ENCODE results near the gene BBOF1.
A peak's percentile ranks its signal among the peaks of the same experiment; 100 is the strongest.
"Not testable (repeated sequence)": the region's sequence is repeated elsewhere in the genome, so short reads cannot be mapped to it uniquely, and the experiment has no call there.

Gene BBOF1, protein sequence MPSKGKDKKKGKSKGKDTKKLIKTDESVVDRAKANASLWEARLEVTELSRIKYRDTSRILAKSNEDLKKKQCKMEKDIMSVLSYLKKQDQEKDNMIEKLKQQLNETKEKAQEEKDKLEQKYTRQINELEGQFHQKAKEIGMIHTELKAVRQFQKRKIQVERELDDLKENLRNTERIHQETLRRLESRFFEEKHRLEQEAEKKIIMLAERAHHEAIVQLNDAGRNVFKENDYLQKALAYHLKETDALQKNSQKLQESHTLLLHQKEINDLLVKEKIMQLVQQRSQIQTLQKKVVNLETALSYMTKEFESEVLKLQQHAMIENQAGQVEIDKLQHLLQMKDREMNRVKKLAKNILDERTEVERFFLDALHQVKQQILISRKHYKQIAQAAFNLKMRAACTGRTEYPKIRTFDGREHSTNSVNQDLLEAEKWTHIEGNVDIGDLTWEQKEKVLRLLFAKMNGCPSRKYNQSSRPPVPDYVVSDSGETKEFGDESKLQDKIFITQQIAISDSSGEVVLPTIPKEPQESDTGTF
- 3.4 reads per million, percentile 13 among the genes with 10 or more reads in this experiment for total RNA-seq

DNA sequence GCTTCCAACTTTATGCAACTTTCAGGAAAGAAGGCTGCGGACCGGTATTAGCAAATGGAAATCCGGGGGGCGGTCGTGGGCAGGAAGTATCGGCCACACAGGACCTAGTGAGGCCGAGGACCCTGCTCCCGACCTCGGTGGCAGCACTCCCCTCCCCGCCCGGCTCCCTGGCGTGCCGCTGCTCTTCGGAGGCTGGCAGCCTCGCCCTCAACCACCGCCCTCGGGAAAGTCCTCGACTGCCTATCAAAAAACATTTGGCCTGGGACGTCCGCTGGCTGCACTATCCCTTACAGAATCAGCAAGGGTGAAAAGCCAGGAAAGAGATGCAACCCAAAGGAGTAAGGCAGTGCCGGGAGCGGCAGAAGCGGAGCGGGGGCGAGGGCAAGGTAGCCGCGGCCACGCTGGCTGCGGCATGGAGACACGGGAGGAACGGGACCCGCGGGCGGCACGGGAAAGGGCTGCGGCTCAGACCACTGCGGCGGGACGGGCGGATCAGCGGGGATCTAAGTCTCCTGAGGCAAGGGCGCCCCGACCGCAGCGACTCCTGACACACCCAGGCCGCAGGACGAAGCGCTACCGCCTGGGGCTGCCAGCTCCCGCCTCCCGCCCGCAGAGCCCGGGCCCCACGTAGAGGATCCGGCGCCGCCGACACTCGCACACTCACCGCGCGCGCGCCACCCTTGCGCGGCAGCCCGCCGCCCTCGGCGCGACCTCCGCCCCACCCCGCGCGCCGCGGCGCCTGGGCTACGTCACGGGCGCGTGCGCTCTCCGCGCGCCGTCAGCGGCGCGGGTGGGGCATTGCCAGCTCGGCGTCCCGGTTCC lies at the start of gene BBOF1, which contains the start of gene ENTPD5:
TSS of gene BBOF1 (plus strand) at position 764 of the 822 bp plus-strand sequence. CDS start 130 bp downstream, outside the sequence.
TSS of gene ENTPD5 (minus strand) at position 703 of the 822 bp plus-strand sequence. CDS start 31,186 bp downstream, outside the sequence.
- DNase-seq: peak; percentile 79

DNA sequence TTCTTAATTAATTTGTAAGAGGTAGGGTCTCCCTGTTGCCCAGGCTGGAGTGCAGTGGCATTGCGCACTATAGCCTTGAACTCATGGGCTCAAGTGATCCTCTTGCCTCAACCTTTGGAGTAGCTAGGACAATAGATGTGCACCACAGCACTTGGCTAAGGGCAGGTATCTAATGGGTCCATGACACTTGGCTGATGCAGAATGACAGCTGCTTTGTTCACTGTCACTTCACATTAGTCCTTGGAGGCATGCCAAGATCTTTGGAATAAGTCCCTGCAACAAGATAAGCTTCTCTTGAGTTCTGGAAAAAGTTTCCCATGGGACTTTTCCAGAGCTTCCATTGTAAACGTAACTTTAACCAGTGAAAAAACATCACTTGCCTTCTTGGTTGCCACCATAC lies 45.7 kb upstream of the BBOF1 start:
- no peak for DNase-seq

DNA sequence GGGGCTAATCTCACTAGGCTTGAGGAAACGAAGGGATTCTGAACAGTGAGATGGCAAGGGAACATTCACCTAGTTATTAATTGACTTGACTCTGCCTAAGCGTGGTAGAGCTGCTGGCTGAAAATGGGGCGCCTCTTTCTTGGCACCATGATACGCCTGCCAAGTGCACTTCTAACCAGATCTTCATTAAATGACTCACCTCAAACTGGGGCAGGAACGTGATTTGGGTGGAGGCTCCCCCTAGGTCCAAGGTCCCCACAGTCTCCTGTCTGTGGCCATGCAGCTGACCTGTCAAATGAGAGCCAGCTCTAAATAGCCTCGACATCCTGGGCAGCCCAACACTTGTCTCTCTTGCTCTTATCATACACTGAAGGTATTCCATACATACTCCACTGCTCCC lies 43.0 kb upstream of the BBOF1 start:
- DNase-seq: no peak

DNA sequence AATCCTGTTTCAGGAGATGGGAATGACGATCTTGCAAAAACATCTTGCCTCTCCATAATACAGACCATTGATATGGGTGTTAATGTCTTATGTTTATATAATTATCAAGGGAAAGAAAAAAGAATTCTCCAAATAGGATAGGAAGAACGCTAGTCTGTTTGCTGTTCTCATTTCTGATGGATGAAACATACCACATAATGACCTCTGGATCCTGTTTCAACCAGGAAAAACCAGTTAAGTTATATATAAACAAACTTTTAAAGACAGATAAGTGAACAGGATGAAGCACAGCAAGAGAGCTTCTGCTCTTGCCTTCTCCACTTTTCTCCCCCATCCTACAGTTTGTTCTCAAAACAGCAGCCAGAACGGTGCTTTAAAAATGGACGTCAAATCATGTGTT lies 41.3 kb upstream of the BBOF1 start:
- DNase-seq: no peak

DNA sequence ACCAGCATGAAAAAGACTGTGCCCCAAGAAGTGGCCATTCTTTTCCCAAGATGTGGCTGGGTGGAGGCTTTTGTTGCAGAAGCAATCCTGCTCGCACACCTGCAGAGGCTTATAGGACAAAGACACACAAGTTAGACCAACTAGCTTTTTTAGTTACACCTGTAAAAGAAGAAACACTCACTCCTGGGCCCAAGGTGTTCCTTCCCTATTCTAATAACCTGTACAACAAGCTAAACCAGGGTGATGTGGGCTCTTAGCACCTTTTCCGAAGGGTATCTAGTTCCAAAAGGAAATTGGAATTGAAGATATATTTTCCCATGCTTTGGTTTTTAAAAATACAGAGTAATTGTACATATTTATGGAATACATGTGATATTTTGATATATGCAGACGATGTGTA lies 31.1 kb upstream of the BBOF1 start:
- no peak for DNase-seq

DNA sequence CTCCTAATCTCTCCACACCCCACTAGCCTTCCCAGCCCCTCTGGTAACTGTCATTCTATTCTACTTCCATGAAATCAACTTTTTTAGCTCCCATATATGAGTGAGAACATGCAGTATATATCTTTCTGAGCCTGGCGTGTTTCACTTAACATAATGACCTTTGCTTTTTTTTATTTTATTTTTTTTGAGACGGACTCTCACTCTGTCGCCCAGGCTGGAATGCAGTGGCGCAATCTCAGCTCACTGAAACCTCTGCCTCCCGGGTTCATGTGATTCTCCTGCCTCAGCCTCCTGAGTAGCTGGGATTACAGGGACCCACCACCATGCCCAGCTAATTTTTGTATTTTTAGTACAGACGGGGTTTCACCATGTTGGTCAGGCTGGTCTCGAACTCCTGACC lies 30.5 kb upstream of the BBOF1 start:
- not testable (repeated sequence) for DNase-seq

DNA sequence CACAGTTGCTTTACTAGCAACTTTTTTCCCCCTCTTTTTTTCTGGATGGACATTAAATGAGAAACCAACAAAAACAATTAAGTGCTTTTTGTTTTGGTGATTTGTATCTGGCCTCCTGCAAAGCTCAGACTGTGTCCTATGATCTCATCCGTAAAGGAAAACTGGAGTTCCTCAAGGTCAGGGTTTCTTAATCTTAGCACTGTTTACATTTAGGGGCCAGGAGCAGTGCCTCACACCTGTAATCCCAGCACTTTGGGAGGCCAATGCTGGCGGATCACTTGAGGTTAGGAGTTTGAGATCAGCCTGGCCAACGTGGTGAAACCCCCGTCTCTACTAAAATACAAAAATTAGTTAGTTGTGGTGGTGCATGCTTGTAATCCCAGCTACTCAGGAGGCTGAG lies 28.1 kb upstream of the BBOF1 start:
- no peak for DNase-seq

DNA sequence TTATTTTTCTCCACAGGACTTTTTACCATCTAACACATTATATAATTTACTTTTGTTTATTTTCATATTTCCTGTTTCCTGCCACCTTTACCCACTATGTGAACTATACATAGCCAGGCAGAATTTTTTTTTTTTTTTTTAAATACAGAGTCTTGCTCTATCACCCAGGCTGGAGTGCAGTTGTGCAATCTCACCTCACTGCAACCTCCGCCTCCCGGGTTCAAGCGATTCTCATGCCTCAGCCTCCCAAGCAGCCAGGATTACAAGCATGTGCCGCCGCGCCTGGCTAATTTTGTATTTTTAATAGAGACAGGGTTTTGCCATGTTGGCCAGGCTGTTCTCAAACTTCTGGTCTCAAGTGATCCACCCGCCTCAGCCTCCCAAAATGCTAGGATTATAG lies 24.2 kb upstream of the BBOF1 start:
- not testable (repeated sequence) for DNase-seq

DNA sequence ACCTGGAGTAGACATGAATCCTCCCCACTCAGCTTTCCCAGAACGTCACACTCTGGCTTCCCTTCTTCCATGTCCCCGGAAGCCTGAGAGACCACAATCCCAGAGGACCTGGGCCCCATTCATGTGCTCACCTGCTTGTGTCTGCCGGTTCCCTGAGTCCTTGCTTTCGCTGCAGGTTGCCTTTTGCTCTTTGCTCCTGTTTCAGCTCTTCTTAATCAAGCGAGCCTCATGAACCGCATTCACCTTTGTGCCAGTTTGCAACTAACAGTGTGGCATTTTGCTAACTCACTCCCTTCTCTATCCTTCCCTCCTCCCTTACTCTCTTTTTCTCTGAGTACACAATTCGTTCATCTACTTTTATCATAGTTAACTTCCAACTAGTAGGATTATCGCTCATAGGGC lies 23.2 kb upstream of the BBOF1 start:
- DNase-seq: no peak

DNA sequence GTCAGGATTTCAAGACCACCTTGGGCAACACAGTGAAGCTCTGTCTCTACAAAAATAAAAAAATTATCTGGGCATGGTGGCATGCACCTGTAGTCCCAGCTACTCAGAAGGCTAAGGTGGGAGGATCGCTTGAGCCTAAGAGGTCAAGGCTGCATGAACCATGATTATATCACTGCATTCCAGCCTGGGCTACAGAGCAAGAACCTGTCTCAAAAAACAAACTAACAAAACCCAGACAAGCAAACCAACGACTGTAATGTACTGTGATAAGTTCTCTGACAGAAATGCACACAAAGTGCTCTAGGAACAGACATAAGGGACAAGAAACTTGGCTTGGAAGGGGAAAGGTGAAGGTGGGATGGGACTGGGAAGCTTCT lies 22.4 kb upstream of the BBOF1 start:
- no peak for DNase-seq

DNA sequence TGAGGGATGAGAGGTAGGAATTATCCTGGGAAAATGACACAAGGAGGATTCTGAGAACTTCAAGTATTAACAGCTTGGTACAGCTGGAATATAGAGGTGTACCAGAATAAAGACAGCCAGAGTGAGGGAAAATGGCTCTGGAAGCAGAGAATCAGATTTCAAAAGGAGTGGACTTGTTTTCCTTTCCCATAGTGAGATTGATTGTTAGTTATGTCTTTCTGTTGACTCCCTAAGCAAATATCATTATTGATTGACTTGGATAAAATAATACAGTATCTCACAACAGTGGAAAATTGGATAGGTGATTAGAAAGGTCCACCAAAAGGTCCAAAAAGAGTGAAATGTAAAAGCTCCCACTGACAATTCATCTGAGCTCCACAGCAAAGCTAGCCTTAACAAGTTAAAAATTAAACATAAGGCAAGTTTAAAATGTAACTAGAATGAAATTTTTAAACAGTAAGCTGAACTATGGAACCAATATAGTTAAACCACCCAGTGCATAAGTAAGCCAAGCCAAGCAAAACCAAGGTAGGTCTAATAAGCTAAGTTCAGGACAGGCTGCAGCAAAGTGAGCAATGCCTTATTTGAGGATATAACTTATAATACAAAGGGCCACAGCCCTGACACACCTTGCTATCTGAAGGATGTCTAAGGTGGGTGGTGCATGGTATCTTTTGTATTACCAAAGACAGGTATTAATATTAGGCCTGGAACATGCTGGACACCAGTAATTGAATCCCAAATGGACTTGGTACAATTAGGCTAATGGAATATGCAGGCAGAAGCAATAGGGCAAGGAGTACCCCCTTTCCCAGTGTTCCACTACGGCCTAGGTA lies 21.8 kb upstream of the BBOF1 start:
- DNase-seq: no peak

DNA sequence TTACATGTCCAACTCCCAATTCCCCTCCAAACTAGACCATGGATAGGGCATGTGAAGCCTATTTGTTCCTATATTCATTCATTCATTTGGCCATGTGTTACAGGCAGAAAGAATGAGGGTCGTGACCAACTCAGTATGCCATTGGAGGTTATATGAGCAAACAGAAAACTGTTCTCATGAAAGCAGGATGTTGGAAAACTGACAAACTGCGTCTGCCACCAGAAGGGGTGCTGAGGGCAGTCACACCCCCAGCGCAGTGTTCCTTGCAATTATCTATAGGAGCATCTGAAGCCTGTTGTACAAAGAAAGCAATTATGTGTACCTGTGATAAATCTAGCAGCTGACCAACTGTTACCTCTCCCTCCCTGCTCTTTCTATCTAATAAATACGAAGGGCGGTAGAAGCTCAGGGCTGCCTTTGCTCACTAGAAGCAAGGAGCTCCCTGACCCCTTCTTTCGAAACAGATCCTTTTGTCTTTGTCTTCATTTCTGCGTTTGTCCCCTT lies 21.2 kb upstream of the BBOF1 start:
- DNase-seq: no peak

DNA sequence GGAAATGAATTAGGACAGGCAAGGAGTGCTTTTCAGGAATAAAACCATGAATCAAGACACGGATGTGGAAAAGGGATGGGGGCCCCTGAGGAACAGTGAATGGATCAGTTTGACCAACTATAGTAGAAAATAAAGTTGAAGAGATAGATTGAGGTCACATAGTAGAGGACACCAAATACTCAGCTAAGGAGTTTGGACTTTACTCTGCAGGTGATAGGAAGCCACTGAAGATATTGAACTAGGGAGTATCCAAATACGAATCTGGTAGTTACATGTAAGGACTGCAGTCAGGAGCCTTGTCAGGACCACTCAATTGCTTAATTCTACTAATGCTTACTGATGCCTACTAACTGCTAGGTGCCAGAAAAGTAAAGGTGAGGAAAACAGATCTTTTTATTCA lies 20.4 kb upstream of the BBOF1 start:
- DNase-seq: no peak

DNA sequence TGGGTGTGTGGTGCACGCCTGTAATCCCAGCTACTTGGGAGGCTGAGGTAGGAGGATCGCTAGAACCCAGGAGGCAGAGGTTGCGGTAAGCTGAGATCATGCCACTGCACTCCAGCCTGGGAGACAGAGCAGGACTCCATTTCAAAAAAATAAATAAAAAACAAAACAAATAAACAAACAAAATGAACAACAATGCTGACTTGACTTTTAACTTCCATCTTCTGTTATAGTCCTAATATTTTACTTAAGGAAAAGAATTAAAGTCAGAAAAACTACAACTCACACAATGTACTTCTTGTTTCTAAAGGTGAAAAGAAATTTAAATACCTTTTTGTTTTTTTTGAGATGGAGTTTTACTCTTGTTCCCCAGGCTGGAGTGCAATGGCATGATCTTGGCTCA lies 13.5 kb upstream of the BBOF1 start:
- DNase-seq: not testable (repeated sequence)

DNA sequence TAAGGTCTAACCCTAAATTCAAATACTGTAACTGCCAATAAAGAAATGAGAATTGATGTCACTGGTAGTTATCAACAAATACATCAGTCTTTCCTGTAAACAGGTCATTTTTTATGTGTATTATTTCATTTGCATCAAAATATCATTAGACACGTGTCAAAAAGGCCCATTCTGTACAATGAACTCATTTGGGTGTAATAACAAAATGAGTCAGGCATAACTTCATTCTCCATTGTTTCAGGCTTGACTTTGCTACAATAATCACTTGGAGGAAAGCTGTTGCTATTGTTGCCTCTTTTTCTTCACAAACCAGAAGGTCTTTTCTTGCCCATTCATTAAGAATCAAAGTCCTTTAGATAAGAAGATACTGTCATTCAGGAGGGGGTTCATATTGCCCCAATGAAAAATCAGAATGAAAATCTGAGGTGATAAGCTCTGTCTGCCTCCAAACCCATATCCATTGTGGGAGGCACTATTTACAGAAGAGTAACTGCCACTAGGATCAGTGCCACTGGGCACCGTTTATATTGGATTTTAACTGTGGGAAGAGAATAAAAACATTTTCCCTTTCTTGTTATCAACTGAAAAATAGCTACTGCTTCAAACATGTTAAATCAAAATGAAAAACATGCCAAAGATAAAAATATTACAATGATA lies 10.2 kb upstream of the BBOF1 start:
- no peak for DNase-seq

DNA sequence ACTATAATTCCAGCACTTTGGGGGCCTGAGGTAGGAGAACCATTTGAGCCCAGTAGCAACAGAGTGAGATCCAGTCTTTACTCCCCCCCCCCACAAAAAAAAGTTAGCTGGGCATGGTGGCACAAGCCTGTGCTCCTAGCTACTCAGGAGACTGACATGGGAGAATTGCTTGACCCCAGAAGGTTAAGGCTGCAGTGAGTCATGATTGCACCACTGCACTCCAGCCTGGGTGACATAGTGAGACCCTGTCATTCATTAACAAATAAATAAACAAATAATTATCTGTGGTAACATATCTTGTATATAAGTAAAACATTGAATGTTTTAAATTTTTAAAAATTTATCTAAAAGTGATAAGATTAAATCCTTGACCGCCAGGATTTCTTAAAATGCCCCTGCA lies 4.8 kb upstream of the BBOF1 start:
- no peak for DNase-seq

DNA sequence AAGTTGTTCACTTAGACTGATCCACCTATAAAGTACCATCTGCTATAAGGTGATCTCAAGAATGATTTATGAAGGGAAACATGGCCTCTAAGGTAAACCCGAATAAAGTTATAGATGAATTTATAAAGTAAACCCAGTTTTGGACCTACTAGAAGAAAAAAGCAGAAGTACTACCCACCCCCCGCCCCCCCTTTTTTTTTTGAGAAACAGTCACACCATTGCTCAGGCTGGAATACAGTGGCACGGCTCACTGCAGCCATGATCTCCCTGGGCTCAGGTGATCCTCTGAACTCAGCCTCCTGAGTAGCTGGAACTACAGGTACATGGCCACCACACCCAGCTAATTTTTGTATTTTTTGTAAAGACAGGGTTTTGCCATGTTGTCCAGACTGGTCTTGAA lies 4.0 kb upstream of the BBOF1 start:
- no peak for DNase-seq

DNA sequence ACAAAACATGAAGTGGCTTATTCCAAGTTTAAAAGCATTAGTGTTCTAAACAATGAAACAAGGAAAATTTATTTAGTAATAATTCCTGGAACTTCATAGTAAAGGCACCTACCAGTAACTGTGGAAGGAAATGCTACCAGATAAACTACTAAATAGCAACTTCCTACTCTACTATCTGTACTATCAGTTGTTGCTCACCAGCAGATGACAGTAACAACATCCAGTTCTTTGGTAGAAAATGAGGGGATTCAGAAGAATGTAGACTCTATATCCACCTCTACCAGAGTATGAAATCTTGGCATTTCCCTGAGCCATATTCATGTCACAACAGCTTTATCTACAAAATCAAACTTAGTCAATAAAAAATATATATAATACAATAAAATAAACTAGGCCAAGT lies 3.2 kb upstream of the BBOF1 start:
- no peak for DNase-seq

DNA sequence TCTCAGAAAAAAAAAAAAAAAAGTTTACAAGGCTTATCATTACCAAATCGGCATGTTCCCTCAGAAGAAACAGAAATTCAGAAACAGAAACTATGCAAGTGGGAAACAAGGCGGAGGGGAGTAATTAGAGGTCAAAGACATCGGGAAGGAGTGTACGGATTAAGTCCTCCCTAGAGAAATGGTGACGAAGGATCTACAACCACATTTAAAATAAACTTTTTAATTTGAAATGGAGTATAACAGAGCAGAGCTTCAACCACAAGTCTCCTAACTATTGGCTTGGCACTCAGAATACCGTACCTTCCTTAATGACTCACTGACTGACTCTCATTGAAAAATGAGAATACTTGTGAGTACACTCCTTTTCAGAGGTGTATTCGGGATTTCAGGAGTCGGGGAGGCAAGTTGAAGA lies 969 bp upstream of the BBOF1 start:
- no peak for DNase-seq

DNA sequence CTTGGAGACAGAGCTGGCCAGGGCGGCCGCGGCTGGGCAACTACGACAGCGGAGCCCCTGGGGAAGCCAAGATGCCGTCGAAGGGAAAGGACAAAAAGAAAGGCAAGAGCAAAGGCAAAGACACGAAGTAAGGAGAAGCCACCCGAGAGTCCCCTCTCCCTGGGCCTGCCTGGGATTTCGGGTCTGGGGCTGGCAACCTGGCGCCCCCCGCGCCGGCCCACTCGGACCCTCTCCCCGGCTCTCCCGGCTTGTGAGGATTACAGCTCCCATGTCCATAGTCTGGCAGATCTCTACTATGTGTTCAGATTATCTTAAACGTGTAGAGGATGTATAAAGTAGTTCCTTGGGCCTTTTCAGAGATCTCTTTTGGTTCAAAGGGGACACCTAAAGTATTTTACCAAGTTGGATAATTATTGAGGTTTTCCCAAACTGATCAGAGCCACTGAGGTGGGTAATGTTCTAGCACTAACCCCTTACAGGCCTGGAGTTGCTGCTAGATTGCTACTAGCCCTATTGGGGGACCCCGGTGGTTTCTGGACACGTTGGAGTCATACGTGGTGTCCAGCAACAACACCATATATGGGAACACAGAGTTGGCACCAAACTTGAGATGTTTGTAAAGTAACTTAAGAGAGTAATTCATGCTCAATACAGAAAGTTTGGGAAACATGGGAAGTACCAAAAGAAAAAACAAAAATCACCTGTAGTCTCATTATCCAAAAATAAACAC lies 424 bp downstream of the BBOF1 start:
- no peak for DNase-seq

DNA sequence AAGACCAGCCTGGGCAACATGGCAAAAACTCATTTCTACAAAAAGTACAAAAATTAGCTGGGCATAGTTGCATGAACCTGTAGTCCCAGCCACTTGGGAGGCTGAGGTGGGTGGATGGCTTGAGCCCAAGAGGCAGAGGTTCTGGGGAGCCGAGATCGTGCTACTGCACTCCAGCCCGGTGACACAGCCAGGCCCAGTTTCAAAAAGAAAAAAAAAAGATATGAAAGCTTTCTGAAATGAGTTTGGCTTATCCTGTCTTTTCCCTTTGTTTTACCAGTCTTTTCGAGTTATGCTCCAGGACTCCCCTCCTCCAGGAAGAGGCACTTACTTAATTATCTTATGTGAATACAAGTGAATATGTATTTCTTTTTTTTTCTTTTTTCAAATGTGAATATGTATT lies 3.2 kb downstream of the BBOF1 start:
- DNase-seq: no peak
